Kidney (tissue), 14 donors: ENCODE data around the gene TRIM41. TPM values are rescaled to one million over a fixed set of nuclear protein-coding genes. Genes with fewer than 3 reads are reported as not detected.

Experiments
- DNase-seq, 5 donors: peaks; one replicate each; pipeline ENCODE4 v3.0.0-alpha.2; 2013 to 2020
- FAIRE-seq: peaks from 2 replicates; lab custom pipeline; 2012; peaks lifted over from hg19 to GRCh38; lab: Jason Lieb, UNC
- H3K27ac ChIP-seq, 2 donors: one replicate each; pipeline ENCODE4 v1.7.0; 2013; ENCODE audit warnings: low read depth in 2 of 2, low read length in 2 of 2, inconsistent platforms in 1 of 2
- H3K27me3 ChIP-seq: one replicate; pipeline ENCODE4 v1.7.1; 2013; ENCODE audit warnings: low read length, inconsistent platforms; ENCODE audit not compliant: control insufficient read depth, insufficient read depth
- H3K36me3 ChIP-seq, 3 donors: one replicate each; pipeline versions ENCODE4 v1.7.0 to v1.7.1; 2013; ENCODE audit warnings: low read length in 3 of 3, control low read depth in 1 of 3, inconsistent platforms in 1 of 3; ENCODE audit not compliant: insufficient read depth in 3 of 3, control insufficient read depth in 2 of 3
- H3K4me1 ChIP-seq, 3 donors: one replicate each; pipeline versions ENCODE4 v1.7.0 to v1.7.1; 2013; ENCODE audit warnings: low read length in 3 of 3, inconsistent platforms in 1 of 3, low read depth in 1 of 3; ENCODE audit not compliant: control insufficient read depth in 2 of 3, insufficient read depth in 2 of 3
- H3K4me3 ChIP-seq, 3 donors: one replicate each; pipeline versions ENCODE4 v1.7.0 to v1.8.1; 2013; ENCODE audit warnings: low read length in 3 of 3, control low read depth in 1 of 3, inconsistent platforms in 1 of 3
- H3K9ac ChIP-seq, 3 donors: one replicate each; pipeline versions ENCODE4 v1.7.0 to v1.7.1; 2013; ENCODE audit warnings: low read length in 3 of 3, control low read depth in 1 of 3, inconsistent platforms in 1 of 3
- H3K9me3 ChIP-seq, 3 donors: one replicate each; pipeline versions ENCODE4 v1.7.0 to v1.7.1; 2013; ENCODE audit warnings: low read length in 3 of 3, control low read depth in 1 of 3, inconsistent platforms in 1 of 3; ENCODE audit not compliant: control insufficient read depth in 2 of 3, insufficient read depth in 1 of 3
- intact Hi-C: fragments of 100-400 bp; cut with DNase I; formaldehyde crosslinking; loops from one replicate; pipeline ENCODE4 v1.11.1; 2022
- polyA plus RNA-seq: library from polyadenylated mRNA; stranded (reverse); fragments of 350-450 nt; fragmentation: Illumina TruSeq; extraction: RNeasy Lipid Tissue Mini Kit (QIAGEN cat#74804); gene quantifications from one replicate; pipeline ENCODE4 v1.2.3, GENCODE V29; 2014; ENCODE audit warnings: low read depth, low replicate concordance; ENCODE audit not compliant: insufficient read depth
- total RNA-seq: library from RNA; stranded (reverse); fragmentation: NEBNext Ultra II Directional; extraction: Animal tissue kit (Norgen Biotek cat#: 25700); gene quantifications from one replicate; pipeline ENCODE4 v1.2.1, GENCODE V29; 2021
- TF ChIP-seq, protein P1 (sequence below): IDR thresholded peaks from 3 replicates; pipeline ENCODE4 v1.5.1; 2012; ENCODE audit warnings: mild to moderate bottlenecking, moderate library complexity, borderline replicate concordance; ENCODE audit not compliant: insufficient read depth; ENCODE audit errors: extremely low read depth
- donor health status: control.
- donor health status: control.
- donor health status: control.
- donor health status: control.
- donor health status: control.
- donor health status: DM: yes; HTN: yes; CAD: no.
- donor health status: Normal renal cell carcinoma (clear cell type).

Gene TRIM41
- total and polyA plus RNA-seq, 2 donors from 2014 or later: 21.8 to 34.9 TPM

DNA sequence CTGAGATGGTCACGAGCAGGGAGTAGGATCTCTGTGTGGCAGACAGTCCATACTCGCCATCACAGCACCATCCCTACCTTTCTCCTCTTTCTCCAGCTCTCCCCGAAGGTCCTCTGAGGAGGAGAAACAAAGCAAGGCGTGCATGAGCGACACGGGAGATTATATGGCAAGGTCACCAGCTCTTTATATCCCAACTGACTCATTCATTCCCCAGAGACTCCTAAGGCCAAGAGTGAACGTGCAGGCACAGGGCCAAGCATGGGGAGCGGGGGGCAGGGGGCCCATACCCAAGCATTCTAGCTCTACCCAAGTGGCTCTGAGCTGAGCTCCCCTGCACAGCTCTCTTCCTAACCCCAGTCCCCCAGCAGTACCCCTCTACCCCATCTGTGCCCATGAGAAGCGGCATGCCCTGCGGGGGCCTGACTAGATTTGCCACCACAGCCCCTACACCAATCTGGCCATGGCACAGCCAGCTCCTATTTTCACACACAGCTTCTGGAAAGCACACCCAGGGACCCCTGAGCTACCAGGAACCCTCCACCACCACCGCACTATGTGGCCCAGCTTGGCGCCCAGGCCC lies 24.9 kb upstream of the TRIM41 start:
- intact Hi-C loops: no loop called here
- H3K4me3 ChIP-seq: no peak overlapping the region
- no peaks in the 10 kb centered on the region for H3K9me3 ChIP-seq
- TF ChIP-seq, protein P1, sequence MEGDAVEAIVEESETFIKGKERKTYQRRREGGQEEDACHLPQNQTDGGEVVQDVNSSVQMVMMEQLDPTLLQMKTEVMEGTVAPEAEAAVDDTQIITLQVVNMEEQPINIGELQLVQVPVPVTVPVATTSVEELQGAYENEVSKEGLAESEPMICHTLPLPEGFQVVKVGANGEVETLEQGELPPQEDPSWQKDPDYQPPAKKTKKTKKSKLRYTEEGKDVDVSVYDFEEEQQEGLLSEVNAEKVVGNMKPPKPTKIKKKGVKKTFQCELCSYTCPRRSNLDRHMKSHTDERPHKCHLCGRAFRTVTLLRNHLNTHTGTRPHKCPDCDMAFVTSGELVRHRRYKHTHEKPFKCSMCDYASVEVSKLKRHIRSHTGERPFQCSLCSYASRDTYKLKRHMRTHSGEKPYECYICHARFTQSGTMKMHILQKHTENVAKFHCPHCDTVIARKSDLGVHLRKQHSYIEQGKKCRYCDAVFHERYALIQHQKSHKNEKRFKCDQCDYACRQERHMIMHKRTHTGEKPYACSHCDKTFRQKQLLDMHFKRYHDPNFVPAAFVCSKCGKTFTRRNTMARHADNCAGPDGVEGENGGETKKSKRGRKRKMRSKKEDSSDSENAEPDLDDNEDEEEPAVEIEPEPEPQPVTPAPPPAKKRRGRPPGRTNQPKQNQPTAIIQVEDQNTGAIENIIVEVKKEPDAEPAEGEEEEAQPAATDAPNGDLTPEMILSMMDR: no peak
- no peaks in the 10 kb centered on the region for H3K36me3 ChIP-seq
- DNase-seq (no peak), FAIRE-seq (no peak)
- H3K27ac ChIP-seq: no peak overlapping the region
- H3K27me3 ChIP-seq: peaks cover 2% of the 10 kb centered on the region
- no peak overlapping the region for H3K9ac ChIP-seq
- H3K4me1 ChIP-seq: no peaks in the 10 kb centered on the region

GRCh38 chr5:181198905-181199519 lies 24.1 kb upstream of the TRIM41 start:
- TF ChIP-seq, protein P1: no peak
- Histone ChIP-seq H3K9ac (no peak overlapping the region), H3K4me3 (no peak overlapping the region), H3K9me3 (no peaks in the 10 kb centered on the region), H3K27me3 (peaks cover 7% of the 10 kb centered on the region), H3K4me1 (no peaks in the 10 kb centered on the region), H3K36me3 (no peaks in the 10 kb centered on the region), H3K27ac (no peak overlapping the region)
- intact Hi-C loops: no loop called here
- DNase-seq: peak in 1 of 5 donors; percentile 33
- FAIRE-seq: no peak

GRCh38 chr5:181199881-181200638 lies 23.0 kb upstream of the TRIM41 start:
- intact Hi-C loops: no loop called here
- Histone ChIP-seq H3K4me3 (no peak overlapping the region), H3K36me3 (no peaks in the 10 kb centered on the region), H3K27me3 (peaks cover 7% of the 10 kb centered on the region), H3K4me1 (peaks cover 0 to 3% (median 0%) of the 10 kb centered on the region in 3 donors), H3K9ac (no peak overlapping the region), H3K9me3 (no peaks in the 10 kb centered on the region), H3K27ac (no peak overlapping the region)
- TF ChIP-seq, protein P1: no peak
- FAIRE-seq (no peak), DNase-seq (no peak)
